Measurements from ENCODE around the gene TXNDC16. TPM values are rescaled to one million over a fixed set of nuclear protein-coding genes. Genes with fewer than 3 reads are reported as not detected.

TXNDC16 gene, protein sequence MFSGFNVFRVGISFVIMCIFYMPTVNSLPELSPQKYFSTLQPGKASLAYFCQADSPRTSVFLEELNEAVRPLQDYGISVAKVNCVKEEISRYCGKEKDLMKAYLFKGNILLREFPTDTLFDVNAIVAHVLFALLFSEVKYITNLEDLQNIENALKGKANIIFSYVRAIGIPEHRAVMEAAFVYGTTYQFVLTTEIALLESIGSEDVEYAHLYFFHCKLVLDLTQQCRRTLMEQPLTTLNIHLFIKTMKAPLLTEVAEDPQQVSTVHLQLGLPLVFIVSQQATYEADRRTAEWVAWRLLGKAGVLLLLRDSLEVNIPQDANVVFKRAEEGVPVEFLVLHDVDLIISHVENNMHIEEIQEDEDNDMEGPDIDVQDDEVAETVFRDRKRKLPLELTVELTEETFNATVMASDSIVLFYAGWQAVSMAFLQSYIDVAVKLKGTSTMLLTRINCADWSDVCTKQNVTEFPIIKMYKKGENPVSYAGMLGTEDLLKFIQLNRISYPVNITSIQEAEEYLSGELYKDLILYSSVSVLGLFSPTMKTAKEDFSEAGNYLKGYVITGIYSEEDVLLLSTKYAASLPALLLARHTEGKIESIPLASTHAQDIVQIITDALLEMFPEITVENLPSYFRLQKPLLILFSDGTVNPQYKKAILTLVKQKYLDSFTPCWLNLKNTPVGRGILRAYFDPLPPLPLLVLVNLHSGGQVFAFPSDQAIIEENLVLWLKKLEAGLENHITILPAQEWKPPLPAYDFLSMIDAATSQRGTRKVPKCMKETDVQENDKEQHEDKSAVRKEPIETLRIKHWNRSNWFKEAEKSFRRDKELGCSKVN
- 3.2 and 4.1 TPM in 2 replicates for total RNA-seq

DNA sequence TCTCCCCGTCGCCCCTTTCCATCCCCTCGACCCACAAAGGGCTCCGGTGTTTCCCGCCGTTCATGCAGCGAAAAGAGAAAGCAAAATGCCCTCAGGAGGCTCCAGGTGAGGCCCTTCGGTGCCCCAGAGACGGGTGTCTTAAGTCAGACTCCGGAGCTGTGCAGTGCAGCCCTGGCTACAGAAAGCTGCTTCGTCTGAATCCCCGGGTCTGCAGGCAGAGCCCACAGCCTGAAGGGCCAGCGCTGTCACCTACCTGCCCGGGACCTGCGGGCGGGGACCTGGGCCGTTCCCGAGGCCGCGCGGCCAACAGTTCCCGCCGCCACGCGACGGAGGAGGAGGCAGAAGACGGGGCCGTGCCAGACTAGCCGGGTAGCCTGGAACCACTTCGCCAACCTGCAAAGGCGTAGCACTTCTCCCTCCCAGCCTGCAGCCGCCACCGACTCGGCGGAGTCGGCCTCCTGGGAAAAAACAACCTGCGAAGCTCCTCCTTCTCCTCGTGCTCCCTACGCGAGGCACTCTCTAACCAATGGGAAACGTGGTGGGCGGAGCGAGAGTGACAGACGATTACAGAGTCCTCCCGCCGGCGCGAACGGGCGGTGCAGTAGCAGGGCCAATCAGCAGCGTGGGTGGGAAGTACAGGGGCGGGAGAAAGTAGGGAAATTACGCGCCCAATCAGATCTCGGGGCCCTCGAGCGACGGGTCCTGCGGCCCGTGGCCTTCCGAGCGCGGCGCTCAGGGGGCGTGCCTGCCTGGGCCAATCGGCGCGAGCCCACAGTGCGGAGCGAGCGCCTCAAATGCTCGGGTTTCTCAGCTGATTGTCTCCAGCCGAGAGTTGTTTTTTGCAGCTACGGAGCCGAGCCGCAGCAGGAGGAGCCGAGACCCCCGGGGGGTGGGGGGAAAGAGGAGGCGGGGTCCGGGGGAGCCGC, at the start of gene TXNDC16, which contains the start of gene GPR137C:
Gene TXNDC16, minus strand, starts transcription at position 443 of the 926 bp plus-strand sequence. CDS start 8,948 bp downstream, outside the sequence.
Gene GPR137C, plus strand, starts transcription at position 774 of the 926 bp plus-strand sequence. CDS start 312 bp downstream, outside the sequence.

Other genes with a start within 250 kb of the TXNDC16 start
- not detected in 2 replicates for gene PTGER2, start 238.2 kb downstream of the TXNDC16 start, total RNA-seq
- gene GPR137C, start 331 bp upstream of the TXNDC16 start, total RNA-seq, result 0.87 and 1.0 TPM in 2 replicates
- 80.6 and 91.5 TPM in 2 replicates for gene ERO1A, start 143.1 kb upstream of the TXNDC16 start, total RNA-seq
- 90.7 and 93.6 TPM in 2 replicates for gene PSMC6, start 154.7 kb upstream of the TXNDC16 start, total RNA-seq
- 21.0 and 21.5 TPM in 2 replicates for gene STYX, start 177.7 kb upstream of the TXNDC16 start, total RNA-seq
- gene GNPNAT1, start 239.1 kb upstream of the TXNDC16 start, total RNA-seq, result 38.3 and 39.8 TPM in 2 replicates